HG03521 (cell line): ENCODE data around the gene BCAS3.

Experiments used
- ATAC-seq: cut with Tn5 transposase; IDR thresholded peaks from one replicate; pipeline ENCODE4 v1.9.1; 2021; ENCODE audit warnings: mild to moderate bottlenecking, moderate library complexity; ENCODE audit not compliant: unreplicated experiment

The BCAS3 gene

GRCh38 chr17:61177351-61177750 lies 499.7 kb downstream of the BCAS3 start:
- no peak for ATAC-seq

GRCh38 chr17:61178284-61178683 lies 500.6 kb downstream of the BCAS3 start:
- no peak for ATAC-seq

- ATAC-seq, result no peak
These were observed 501.7 kb downstream of the BCAS3 start for GRCh38 chr17:61179380-61179806.

GRCh38 chr17:61183793-61184192 lies 506.1 kb downstream of the BCAS3 start:
- no peak for ATAC-seq

- ATAC-seq, result no peak
These were observed 507.7 kb downstream of the BCAS3 start for GRCh38 chr17:61185385-61185784.

- no peak for ATAC-seq
These were observed 509.4 kb downstream of the BCAS3 start for GRCh38 chr17:61187038-61187437.

- ATAC-seq, result no peak
These were observed 510.4 kb downstream of the BCAS3 start for GRCh38 chr17:61188081-61188480.

- no peak for ATAC-seq
These were observed 512.3 kb downstream of the BCAS3 start for GRCh38 chr17:61189968-61190367.

GRCh38 chr17:61196302-61196704 lies 518.7 kb downstream of the BCAS3 start:
- no peak for ATAC-seq

GRCh38 chr17:61196799-61197198 lies 519.1 kb downstream of the BCAS3 start:
- no peak for ATAC-seq

- ATAC-seq, result no peak
These were observed 522.0 kb downstream of the BCAS3 start for GRCh38 chr17:61199431-61200338.

GRCh38 chr17:61200339-61200715 lies 522.7 kb downstream of the BCAS3 start:
- ATAC-seq, result no peak

GRCh38 chr17:61201211-61201610 lies 523.6 kb downstream of the BCAS3 start:
- ATAC-seq, result no peak

- ATAC-seq, result no peak
These were observed 524.9 kb downstream of the BCAS3 start for GRCh38 chr17:61202564-61202963.

GRCh38 chr17:61203671-61204131 lies 526.0 kb downstream of the BCAS3 start:
- no peak for ATAC-seq

GRCh38 chr17:61204456-61204855 lies 526.8 kb downstream of the BCAS3 start:
- no peak for ATAC-seq

- ATAC-seq, result no peak
These were observed 527.8 kb downstream of the BCAS3 start for GRCh38 chr17:61205401-61205800.

GRCh38 chr17:61205931-61206330 lies 528.3 kb downstream of the BCAS3 start:
- ATAC-seq, result no peak

- ATAC-seq, result no peak
These were observed 529.3 kb downstream of the BCAS3 start for GRCh38 chr17:61206922-61207321.

- no peak for ATAC-seq
These were observed 530.9 kb downstream of the BCAS3 start for GRCh38 chr17:61208301-61209105.

- ATAC-seq, result no peak
These were observed 531.4 kb downstream of the BCAS3 start for GRCh38 chr17:61209106-61209439.

- ATAC-seq, result no peak
These were observed 531.9 kb downstream of the BCAS3 start for GRCh38 chr17:61209525-61209924.
